Duodenal mucosa (tissue), 2 donors: ENCODE data around the gene MYO5B.

Experiments used
- H3K27ac ChIP-seq: one replicate; pipeline ENCODE4 v1.7.0; 2013; ENCODE audit warnings: low read depth, low read length
- H3K27me3 ChIP-seq, 2 donors: one replicate each; pipeline ENCODE4 v1.7.0; 2013; ENCODE audit warnings: low read length in 2 of 2, control low read depth in 1 of 2; ENCODE audit not compliant: insufficient read depth in 2 of 2, control insufficient read depth in 1 of 2
- H3K36me3 ChIP-seq, 2 donors: one replicate each; pipeline ENCODE4 v1.7.0; 2013; ENCODE audit warnings: low read length in 2 of 2, control low read depth in 1 of 2; ENCODE audit not compliant: insufficient read depth in 2 of 2, control insufficient read depth in 1 of 2
- H3K4me1 ChIP-seq, 2 donors: one replicate each; pipeline ENCODE4 v1.7.0; 2013; ENCODE audit warnings: low read length in 2 of 2, control low read depth in 1 of 2; ENCODE audit not compliant: insufficient read depth in 2 of 2, control insufficient read depth in 1 of 2
- H3K4me3 ChIP-seq, 2 donors: one replicate each; pipeline ENCODE4 v1.7.0; 2013; ENCODE audit warnings: low read length in 2 of 2, low read depth in 1 of 2
- H3K9ac ChIP-seq, 2 donors: one replicate each; pipeline ENCODE4 v1.7.0; 2013; ENCODE audit warnings: low read length in 2 of 2, low read depth in 1 of 2
- H3K9me3 ChIP-seq, 2 donors: one replicate each; pipeline ENCODE4 v1.7.0; 2013; ENCODE audit warnings: low read length in 2 of 2, control low read depth in 1 of 2; ENCODE audit not compliant: control insufficient read depth in 1 of 2

MYO5B gene

DNA sequence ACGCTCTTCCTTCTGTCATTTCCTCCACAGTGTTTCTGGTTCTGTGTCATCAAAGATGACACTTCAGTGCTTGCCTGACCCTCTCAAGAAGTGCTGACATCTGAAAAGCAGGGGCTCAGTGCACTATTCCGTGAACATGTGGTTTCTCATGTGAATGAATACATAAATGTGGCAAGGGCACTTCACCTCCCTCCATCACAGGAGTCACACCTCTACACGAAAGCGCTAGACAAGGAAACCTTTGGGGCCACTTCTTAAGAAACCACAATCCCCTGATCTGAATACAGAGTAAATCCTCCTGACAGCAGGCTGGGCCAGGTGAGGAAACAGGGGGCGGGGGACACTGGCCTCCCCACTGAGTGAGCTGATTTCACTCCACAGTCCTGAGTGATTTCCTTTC, 235.8 kb downstream of the MYO5B start:
- H3K27me3 ChIP-seq = no peaks in the 10 kb centered on the region
- H3K27ac ChIP-seq = no peak overlapping the region
- H3K9me3 ChIP-seq = no peaks in the 10 kb centered on the region
- no peak overlapping the region for H3K4me3 ChIP-seq
- no peaks in the 10 kb centered on the region for H3K4me1 ChIP-seq
- H3K36me3 ChIP-seq = peaks cover 14 to 16% of the 10 kb centered on the region in 2 donors
- no peak overlapping the region for H3K9ac ChIP-seq

DNA sequence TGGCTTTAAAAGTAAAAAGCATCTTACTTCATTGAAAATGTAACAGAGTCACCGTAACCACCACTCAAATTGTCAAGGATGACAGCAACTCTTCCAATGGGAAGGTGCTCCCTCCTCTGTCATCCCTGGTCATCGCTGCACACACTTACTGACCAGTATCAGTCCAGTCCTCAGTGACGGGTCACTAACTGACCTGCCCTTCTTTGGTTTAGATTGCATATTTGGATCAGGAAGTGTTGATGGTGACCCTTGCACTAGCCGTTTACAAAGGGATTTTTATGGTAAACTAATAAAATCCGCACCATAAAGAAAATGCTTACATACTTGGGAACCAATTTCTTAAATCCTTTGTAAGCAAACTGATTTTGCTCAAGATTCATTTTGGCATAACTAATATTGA, 239.7 kb downstream of the MYO5B start:
- no peak overlapping the region for H3K27ac ChIP-seq

DNA sequence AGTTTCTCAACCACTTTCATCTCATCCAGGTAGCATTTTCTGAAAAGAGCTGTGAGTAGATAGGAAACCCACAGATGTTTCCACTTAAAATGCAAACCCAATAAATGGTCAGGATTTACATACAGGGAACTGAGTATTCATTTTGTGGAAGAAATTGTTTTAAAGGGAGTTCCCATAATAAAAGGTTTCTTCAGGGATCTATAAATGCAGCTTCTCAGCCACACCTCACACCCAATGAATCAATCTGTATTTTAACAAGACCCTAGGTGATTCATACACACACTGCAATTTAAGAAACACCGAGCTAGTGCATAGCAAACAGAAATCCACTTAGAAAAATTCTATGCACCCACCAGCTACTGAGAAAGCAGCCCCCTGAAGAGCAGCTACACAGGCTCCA, 241.6 kb downstream of the MYO5B start:
- no peaks in the 10 kb centered on the region for H3K27me3 ChIP-seq
- no peaks in the 10 kb centered on the region for H3K9me3 ChIP-seq
- H3K9ac ChIP-seq = no peak overlapping the region
- H3K27ac ChIP-seq = no peak overlapping the region
- H3K4me1 ChIP-seq = no peaks in the 10 kb centered on the region
- H3K36me3 ChIP-seq = peaks cover 9 to 23% of the 10 kb centered on the region in 2 donors
- no peak overlapping the region for H3K4me3 ChIP-seq

More for the DNA sequence above, 239.7 kb downstream of the MYO5B start:
- Histone ChIP-seq H3K36me3 (peaks cover 9 to 18% of the 10 kb centered on the region in 2 donors), H3K9me3 (no peaks in the 10 kb centered on the region), H3K4me3 (no peak overlapping the region), H3K27me3 (no peaks in the 10 kb centered on the region), H3K9ac (no peak overlapping the region), H3K4me1 (no peaks in the 10 kb centered on the region)

DNA sequence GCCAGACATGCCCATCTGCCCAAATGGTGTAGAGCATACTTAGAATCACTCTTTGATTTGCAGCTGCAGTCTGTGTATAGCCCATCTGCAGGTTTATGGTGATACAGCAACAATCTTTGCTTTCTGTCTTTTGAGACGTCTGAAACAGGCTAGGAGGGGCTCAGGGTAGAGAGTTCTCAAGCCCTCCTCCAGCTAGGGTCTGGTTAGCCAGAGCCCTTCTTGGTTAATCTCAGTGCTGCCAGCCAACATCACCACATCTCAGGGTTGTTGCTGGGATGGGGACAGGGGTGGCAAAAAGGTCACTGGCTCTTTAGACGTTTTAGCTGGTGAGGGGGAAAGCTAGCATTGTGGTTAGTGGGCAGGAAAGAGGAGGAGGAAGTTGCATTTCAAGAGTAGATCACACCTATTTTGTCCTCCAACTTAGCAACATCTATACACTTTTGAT, 245.0 kb downstream of the MYO5B start:
- no peak overlapping the region for H3K4me3 ChIP-seq
- H3K9me3 ChIP-seq = no peaks in the 10 kb centered on the region
- peaks cover 5 to 20% of the 10 kb centered on the region in 2 donors for H3K36me3 ChIP-seq
- H3K27ac ChIP-seq = no peak overlapping the region
- H3K9ac ChIP-seq = no peak overlapping the region
- no peaks in the 10 kb centered on the region for H3K27me3 ChIP-seq
- H3K4me1 ChIP-seq = no peaks in the 10 kb centered on the region

DNA sequence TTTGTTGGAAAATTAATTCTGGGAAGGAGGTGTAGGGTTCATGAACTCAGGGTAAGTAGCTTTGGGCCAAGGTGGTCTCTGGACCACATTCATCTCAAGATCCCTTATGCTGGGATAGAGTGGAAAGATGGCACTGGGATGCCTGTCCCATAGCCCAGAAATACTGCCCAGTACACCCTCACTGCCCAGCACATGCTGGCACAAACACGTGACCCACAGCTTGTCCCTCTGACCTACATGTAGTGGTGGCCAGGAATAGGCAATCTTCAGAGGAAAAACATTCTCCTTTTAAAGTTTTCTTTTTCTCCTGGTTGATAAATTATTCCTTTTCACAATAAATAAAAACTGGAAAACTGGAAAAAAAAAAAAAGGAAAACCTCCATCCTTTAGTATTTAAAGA, 246.0 kb downstream of the MYO5B start:
- H3K27ac ChIP-seq = no peak overlapping the region
- peaks cover 5 to 22% of the 10 kb centered on the region in 2 donors for H3K36me3 ChIP-seq
- no peaks in the 10 kb centered on the region for H3K4me1 ChIP-seq
- no peak overlapping the region for H3K4me3 ChIP-seq
- no peaks in the 10 kb centered on the region for H3K27me3 ChIP-seq
- H3K9me3 ChIP-seq = no peaks in the 10 kb centered on the region
- no peak overlapping the region for H3K9ac ChIP-seq

DNA sequence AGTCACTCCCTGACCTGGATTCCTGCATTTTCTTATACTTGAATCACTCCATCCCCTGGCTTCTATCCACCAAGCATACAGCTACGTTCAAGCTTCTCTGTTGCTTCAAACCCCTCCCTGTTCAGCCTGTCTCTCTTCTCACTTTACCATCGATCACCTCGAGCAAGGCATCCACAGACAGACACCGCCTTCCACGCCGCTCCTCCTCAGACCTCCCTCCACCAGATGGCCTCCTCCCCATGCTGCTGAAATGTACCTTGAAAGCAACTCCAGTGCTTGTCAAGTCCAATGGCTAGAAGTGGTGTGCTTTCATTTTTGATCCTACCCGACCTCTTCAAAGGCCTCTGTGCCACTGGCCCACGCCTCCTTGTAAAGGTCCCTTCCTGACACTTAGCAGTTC, 250.3 kb downstream of the MYO5B start:
- Histone ChIP-seq H3K4me3 (no peak overlapping the region), H3K27me3 (no peaks in the 10 kb centered on the region), H3K27ac (no peak overlapping the region), H3K9me3 (no peaks in the 10 kb centered on the region), H3K4me1 (no peaks in the 10 kb centered on the region), H3K36me3 (peaks cover 0 to 8% of the 10 kb centered on the region in 2 donors), H3K9ac (no peak overlapping the region)

DNA sequence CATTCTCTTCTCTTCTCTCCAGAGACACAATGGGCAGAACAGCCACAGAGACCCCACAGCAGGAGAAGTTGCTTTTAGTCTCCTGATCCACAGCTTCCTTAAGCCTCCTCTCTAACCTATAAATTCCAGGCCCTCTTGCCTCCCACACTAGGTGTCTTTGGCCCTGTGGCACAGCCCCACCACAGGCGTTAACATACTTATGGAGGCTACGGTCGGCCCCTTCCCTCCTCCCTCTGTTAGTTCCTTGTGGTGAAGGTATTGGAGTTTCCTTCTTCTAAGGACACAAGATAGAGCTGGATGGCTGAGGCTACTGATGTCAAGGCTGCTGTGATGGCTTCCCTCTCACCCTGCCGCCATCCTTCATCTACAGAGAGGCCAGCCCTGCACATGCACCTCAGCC, 258.1 kb downstream of the MYO5B start:
- Histone ChIP-seq H3K9ac (no peak overlapping the region), H3K36me3 (peaks cover 22 to 40% of the 10 kb centered on the region in 2 donors), H3K9me3 (no peaks in the 10 kb centered on the region), H3K27ac (no peak overlapping the region), H3K27me3 (no peaks in the 10 kb centered on the region), H3K4me1 (no peaks in the 10 kb centered on the region), H3K4me3 (no peak overlapping the region)

DNA sequence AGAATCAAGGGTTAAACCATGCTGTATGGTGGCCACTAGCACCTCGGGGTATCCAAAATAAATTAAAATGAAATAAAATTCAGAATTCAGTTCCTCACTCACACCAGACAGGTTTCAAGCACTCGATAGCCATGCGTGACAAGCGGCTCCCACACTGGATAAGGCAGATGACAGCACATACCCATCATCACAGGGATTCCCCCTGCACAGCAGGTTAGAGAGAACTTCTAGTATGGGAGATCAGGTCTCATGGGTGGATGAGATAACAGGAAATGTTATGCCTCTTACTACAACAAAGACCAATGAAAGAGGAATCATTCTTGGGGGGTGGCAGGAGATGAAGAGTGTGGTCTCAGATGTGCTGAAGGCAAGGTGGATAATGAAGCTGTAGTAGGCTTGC, 259.7 kb downstream of the MYO5B start:
- no peak overlapping the region for H3K9ac ChIP-seq
- H3K27ac ChIP-seq = no peak overlapping the region
- peaks cover 22 to 49% of the 10 kb centered on the region in 2 donors for H3K36me3 ChIP-seq
- H3K4me3 ChIP-seq = no peak overlapping the region
- no peaks in the 10 kb centered on the region for H3K4me1 ChIP-seq
- H3K9me3 ChIP-seq = no peaks in the 10 kb centered on the region
- no peaks in the 10 kb centered on the region for H3K27me3 ChIP-seq

DNA sequence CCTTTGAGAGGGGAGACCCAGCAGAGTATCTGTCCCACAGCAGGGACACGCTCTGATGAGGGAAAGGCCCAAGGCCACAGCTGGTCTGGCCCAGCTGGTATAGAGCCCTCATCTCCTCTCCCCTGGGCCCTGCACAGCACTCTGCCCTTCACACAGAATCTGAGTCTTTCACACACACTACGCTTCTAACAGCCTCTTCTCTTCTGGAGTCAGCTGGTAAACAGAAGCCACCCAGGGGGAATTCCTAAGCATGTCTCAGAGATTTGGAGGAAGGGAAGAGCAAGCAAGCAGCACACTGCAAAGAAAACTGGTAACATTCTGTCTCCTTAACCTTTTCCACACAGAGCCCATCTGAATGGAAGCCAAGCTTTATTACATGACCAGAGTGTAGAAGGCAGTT, 260.5 kb downstream of the MYO5B start:
- Histone ChIP-seq H3K27ac (no peak overlapping the region), H3K9me3 (no peaks in the 10 kb centered on the region), H3K27me3 (no peaks in the 10 kb centered on the region), H3K9ac (no peak overlapping the region), H3K4me1 (no peaks in the 10 kb centered on the region), H3K36me3 (peaks cover 22 to 49% of the 10 kb centered on the region in 2 donors), H3K4me3 (no peak overlapping the region)

DNA sequence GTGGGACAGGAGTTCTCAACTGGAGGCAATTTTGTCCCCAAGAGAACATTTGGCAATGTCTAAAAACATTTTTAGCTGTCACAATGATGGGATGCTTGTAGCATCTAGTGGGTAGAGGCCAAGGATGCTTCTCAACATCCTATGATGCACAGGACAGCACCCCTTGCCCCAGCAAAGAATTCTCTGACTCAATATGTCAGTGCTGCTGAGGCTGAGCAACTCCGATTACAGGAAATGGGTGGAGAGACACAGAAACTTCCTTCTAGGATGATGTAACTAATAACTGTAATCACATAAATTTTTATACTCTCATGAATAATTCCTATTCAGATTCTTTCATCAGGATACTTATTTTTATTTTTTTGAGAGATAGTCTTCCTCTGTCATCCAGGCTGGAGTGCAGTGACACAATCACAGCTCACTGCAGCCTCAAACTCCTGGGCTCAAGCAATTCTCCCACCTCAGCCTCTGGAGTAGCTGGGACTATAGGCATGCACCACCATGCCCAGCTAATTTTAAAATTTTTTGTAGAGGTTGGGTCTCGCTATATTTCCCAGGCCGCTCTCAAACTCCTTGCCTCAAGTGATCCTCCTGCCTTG, 261.3 kb downstream of the MYO5B start:
- no peak overlapping the region for H3K4me3 ChIP-seq
- no peaks in the 10 kb centered on the region for H3K9me3 ChIP-seq
- H3K36me3 ChIP-seq = peaks cover 22 to 54% of the 10 kb centered on the region in 2 donors
- no peaks in the 10 kb centered on the region for H3K27me3 ChIP-seq
- no peaks in the 10 kb centered on the region for H3K4me1 ChIP-seq
- H3K9ac ChIP-seq = no peak overlapping the region
- H3K27ac ChIP-seq = no peak overlapping the region

DNA sequence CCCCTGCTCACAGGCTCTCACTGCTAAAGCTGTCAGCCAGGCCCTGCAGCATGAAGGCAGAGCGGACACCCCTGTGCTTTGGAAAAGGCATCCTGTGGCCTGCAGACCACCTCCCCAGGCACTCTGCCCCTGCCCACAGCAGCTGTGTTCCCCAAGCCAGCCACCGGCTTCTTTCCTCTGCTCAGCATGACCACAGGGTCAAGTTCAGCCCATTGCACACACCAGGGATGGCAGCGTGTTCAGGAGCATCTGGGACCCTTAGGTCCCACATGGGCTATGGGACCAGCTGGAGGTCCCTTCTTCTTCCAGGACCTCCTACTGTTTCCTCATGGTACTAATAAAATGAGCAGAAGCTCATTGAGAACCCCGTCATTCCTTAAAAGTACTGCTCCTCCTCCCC, 263.2 kb downstream of the MYO5B start:
- no peak overlapping the region for H3K27ac ChIP-seq
- no peak overlapping the region for H3K4me3 ChIP-seq
- H3K9ac ChIP-seq = no peak overlapping the region
- no peaks in the 10 kb centered on the region for H3K9me3 ChIP-seq
- no peaks in the 10 kb centered on the region for H3K4me1 ChIP-seq
- peaks cover 21 to 54% of the 10 kb centered on the region in 2 donors for H3K36me3 ChIP-seq
- no peaks in the 10 kb centered on the region for H3K27me3 ChIP-seq
